Psoas muscle (tissue), 8 donors: ENCODE data around the gene STEAP3. TPM values are rescaled to one million over a fixed set of nuclear protein-coding genes. Genes with fewer than 3 reads are reported as not detected.
A peak's percentile ranks its signal among the peaks of the same experiment; 100 is the strongest.

Experiments used
- ATAC-seq, 4 donors: fragments of 200-7000 bp; cut with Tn5 transposase; one replicate each; pipeline ENCODE4 v1.9.1; 2020; ENCODE audit warnings: moderate library complexity in 3 of 4, mild to moderate bottlenecking in 2 of 4
- DNase-seq, 2 donors: peaks; one replicate each; pipeline ENCODE4 v3.0.0-alpha.2; 2020
- H3K27ac ChIP-seq: fragments of 200-600 bp; one replicate; pipeline ENCODE4 v1.8.0; 2022
- H3K27me3 ChIP-seq, 3 donors: fragments of 200-600 bp in 1 of 3; one replicate each; pipeline versions ENCODE4 v1.6.1 to v1.8.0; 2013 to 2022; ENCODE audit warnings: low read length in 2 of 3, mild to moderate bottlenecking in 2 of 3, moderate library complexity in 1 of 3; ENCODE audit not compliant: insufficient read depth in 3 of 3
- H3K36me3 ChIP-seq, 2 donors: fragments of 200-600 bp in 1 of 2; one replicate each; pipeline versions ENCODE4 v1.6.1 to v1.8.0; 2013 to 2022; ENCODE audit warnings: low read depth in 1 of 2, mild to moderate bottlenecking in 1 of 2, moderate library complexity in 1 of 2; ENCODE audit not compliant: insufficient read depth in 1 of 2
- H3K4me1 ChIP-seq: fragments of 200-600 bp; one replicate; pipeline ENCODE4 v1.8.0; 2022
- H3K4me3 ChIP-seq: fragments of 200-600 bp; one replicate; pipeline ENCODE4 v1.8.0; 2022; ENCODE audit warnings: mild to moderate bottlenecking
- H3K9me3 ChIP-seq: fragments of 200-600 bp; one replicate; pipeline ENCODE4 v1.8.0; 2022
- CTCF ChIP-seq: fragments of 200-600 bp; IDR thresholded peaks from one replicate; pipeline ENCODE4 v1.8.0; 2022; ENCODE audit warnings: antibody characterized with exemption
- whole genome bisulfite sequencing, 3 donors: extraction: QIAGEN DNeasy Blood & Tissue Kit; methylation state at CpG; one replicate each; pipeline versions ENCODE4 v1.1.6 to v1.1.7; 2013; 5-methylcytosine and 5-hydroxymethylcytosine counted together
- intact Hi-C, 2 donors: fragments of 100-400 bp; cut with DNase I; formaldehyde crosslinking; loops; one replicate each; pipeline versions ENCODE4 v1.11.0 to v1.14.2; 2022
- long read RNA-seq, 2 donors: library from polyadenylated mRNA; unstranded; transcript quantifications; one replicate each; pipeline ENCODE4 v2.0.0, GENCODE V29; 2021
- polyA plus RNA-seq, 3 donors: library from polyadenylated mRNA; stranded (reverse); fragments of 200-250 nt; gene quantifications; one replicate each; pipeline ENCODE4 v1.2.3, GENCODE V29; 2013
- total RNA-seq, 4 donors: library from RNA; stranded (reverse); fragmentation: NEBNext Ultra II Directional in 2 of 4; extraction: Animal tissue kit (Norgen Biotek cat#: 25700) in 2 of 4; gene quantifications; one replicate each; pipeline versions ENCODE4 v1.2.1 to v1.2.4, GENCODE V29; 2021 to 2023
- donor health status: healthy with polysubstance abuse.
- donor health status: DM: no; HTN: no; CAD: no; lungs with moderate emphysema.
- donor health status: Bipolar disorder and iron deficiency.
- donor health status: healthy.
- donor health status: DM: yes; HTN: yes; CAD: no.
- donor health status: DM: no; HTN: no; CAD: no.
- donor health status: DM: no; HTN: no; CAD: no.
- donor health status: DM: yes; HTN: yes; CAD: no.

Gene STEAP3
- total RNA-seq (10 to 100 TPM; 12.3 to 47.4 (median 22.8) TPM), polyA plus RNA-seq (10 to 100 TPM in 1 of 3 donors, 1 to 10 TPM in 2; 8.6 to 15.7 (median 8.9) TPM)
- long read RNA-seq, donor 1, full-length matches to known transcripts, result 12 of 43 reads
- long read RNA-seq, donor 1, partial matches to known transcripts, result 15 of 43 reads
- long read RNA-seq, donor 1, other reads (novel, unspliced or antisense), result 16 of 43 reads
- long read RNA-seq, donor 2, full-length matches to known transcripts, result 13 of 33 reads
- long read RNA-seq, donor 2, partial matches to known transcripts, result 16 of 33 reads
- long read RNA-seq, donor 2, other reads (novel, unspliced or antisense), result 4 of 33 reads

DNA sequence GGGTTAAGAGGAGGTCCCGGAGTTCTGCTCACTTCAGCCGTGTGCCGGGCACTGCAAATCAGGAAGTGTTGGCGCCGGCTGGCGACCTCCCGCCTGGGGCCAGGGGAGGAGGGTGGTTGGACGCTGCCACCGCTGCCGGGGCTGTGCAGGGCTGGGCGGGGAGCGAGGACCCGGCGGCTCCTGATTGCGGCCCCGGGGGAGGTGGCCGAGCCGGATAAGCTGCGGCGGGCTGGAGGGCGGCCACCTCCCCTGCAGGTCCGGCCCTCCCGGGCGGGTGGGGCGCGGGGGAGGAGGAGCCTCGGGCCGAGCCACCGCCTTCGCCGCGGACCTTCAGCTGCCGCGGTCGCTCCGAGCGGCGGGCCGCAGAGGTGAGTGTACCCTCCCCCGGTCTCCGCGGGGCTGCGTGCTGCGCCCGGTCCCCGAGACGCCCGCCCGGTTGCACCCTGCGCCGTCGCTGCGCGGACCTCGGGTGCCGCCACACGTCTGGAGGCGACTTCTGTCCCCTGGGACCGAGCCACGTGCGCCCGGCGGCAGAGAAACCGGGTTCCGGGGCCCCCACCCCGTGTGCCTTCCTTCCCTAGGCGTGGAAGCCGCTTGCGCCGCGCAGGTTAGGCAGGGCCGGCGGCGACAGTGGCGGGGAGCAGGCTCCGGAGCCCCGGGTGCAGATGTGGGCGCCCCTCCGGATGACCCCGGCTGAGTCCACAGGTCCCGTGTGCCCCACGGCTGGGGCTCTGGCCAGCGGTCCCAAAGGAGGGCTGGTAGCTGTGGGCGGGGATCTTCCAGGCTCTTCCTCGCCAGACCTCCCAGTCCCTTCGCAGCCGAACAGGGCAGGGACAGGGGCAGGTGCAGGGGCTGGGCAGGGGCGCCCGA, at the start of gene STEAP3:
Gene STEAP3 (plus strand): TSS at position 314 of the 870 bp plus-strand sequence. CDS start 7,179 bp downstream, outside the sequence.
- H3K9me3 ChIP-seq, result no peaks in the 10 kb centered on the region
- intact Hi-C loops, result loop anchor here (5.0 to 10.0 kb wide), 3 partner anchors 44 to 261 kb away; no protein-coding TSS in a partner anchor
- 0% methylated on average over 47 to 89 of the region's 89 CpGs for WGBS, 3 donors
- peak within 1 kb of the TSS; percentile 97 for H3K4me3 ChIP-seq
- H3K4me1 ChIP-seq, result peaks cover 23% of the 10 kb centered on the region
- H3K27me3 ChIP-seq, result no peaks in the 10 kb centered on the region
- peak; percentile 89 to 95 (median 94) for ATAC-seq
- H3K36me3 ChIP-seq, result peaks cover 0 to 5% of the 10 kb centered on the region in 2 donors
- TF ChIP-seq CTCF, result no peak
- H3K27ac ChIP-seq, result peak within 1 kb of the TSS; percentile 99
- peak; percentile 86 to 91 for DNase-seq

- TF ChIP-seq CTCF, result peak; percentile 54
- intact Hi-C loops, result no loop called here
- H3K27me3 ChIP-seq, result no peaks in the 10 kb centered on the region
- WGBS, 3 donors, result 64 to 67% (median 66%) methylated on average over 22 of the region's 22 CpGs
- peak in 1 of 2 donors; percentile 45 for DNase-seq
- H3K9me3 ChIP-seq, result no peaks in the 10 kb centered on the region
- H3K36me3 ChIP-seq, result no peaks in the 10 kb centered on the region
- peak in 3 of 4 donors; percentile 65 to 71 (median 66) for ATAC-seq
- H3K4me1 ChIP-seq, result no peaks in the 10 kb centered on the region
- H3K4me3 ChIP-seq, result no peak overlapping the region
- H3K27ac ChIP-seq, result no peak overlapping the region
Observed at GRCh38 chr2:119174216-119174992, 49.2 kb upstream of the STEAP3 start.

GRCh38 chr2:119174993-119175347, 48.7 kb upstream of the STEAP3 start:
- 85 to 90% (median 87%) methylated on average over 6 of the region's 6 CpGs for WGBS, 3 donors
- Histone ChIP-seq H3K27ac (no peak overlapping the region), H3K36me3 (no peaks in the 10 kb centered on the region), H3K4me3 (no peak overlapping the region), H3K9me3 (no peaks in the 10 kb centered on the region), H3K27me3 (no peaks in the 10 kb centered on the region), H3K4me1 (no peaks in the 10 kb centered on the region)
- ATAC-seq, result no peak
- intact Hi-C loops, result loop anchor here in 1 of 2 donors (5.0 kb wide), 1 partner anchor 293 kb away; no protein-coding TSS in a partner anchor
- TF ChIP-seq CTCF, result no peak
- no peak for DNase-seq

GRCh38 chr2:119175517-119175916, 48.1 kb upstream of the STEAP3 start:
- Histone ChIP-seq H3K4me3 (no peak overlapping the region), H3K4me1 (no peaks in the 10 kb centered on the region)
- 81 to 90% (median 85%) methylated on average over 10 of the region's 10 CpGs for WGBS, 3 donors

More at GRCh38 chr2:119175517-119175916, 48.1 kb upstream of the STEAP3 start:
- TF ChIP-seq CTCF, result no peak
- intact Hi-C loops, result loop anchor here in 1 of 2 donors (5.0 kb wide), 1 partner anchor 293 kb away; no protein-coding TSS in a partner anchor
- H3K27me3 ChIP-seq, result no peaks in the 10 kb centered on the region
- H3K9me3 ChIP-seq, result no peaks in the 10 kb centered on the region
- ATAC-seq, result no peak
- H3K27ac ChIP-seq, result no peak overlapping the region
- H3K36me3 ChIP-seq, result no peaks in the 10 kb centered on the region
- DNase-seq, result no peak
